RWPE1 (cell line): ENCODE measurements around the gene SESN2.
"Not testable (repeated sequence)": the region's sequence is repeated elsewhere in the genome, so short reads cannot be mapped to it uniquely, and the experiment has no call there.

Experiments
- CTCF ChIA-PET: fragments of 350-600 bp; sonication (Branson Sonifier 250); formaldehyde crosslinking; extraction: SDS; loops from one replicate; lab custom pipeline; 2021; lab: Yijun Ruan, JAX
- POLR2A ChIA-PET: fragments of 400-600 bp; formaldehyde crosslinking; extraction: SDS; loops from one replicate; lab custom pipeline; 2020; ENCODE audit warnings: antibody characterized with exemption; ENCODE audit not compliant: low non-redundant PET; lab: Yijun Ruan, JAX
- DNase-seq: peaks from one replicate; pipeline ENCODE4 v3.0.0; 2012; ENCODE audit warnings: low spot score
- H3K27ac ChIP-seq: fragments of 450-650 bp; 2 replicates; pipeline ENCODE4 v1.5.1; 2017
- TF ChIP-seq, protein P1 (sequence below): fragments of 450-650 bp; conservative IDR thresholded peaks from 2 replicates; pipeline ENCODE4 v1.5.1; 2017; ENCODE audit warnings: low read depth, mild to moderate bottlenecking

SESN2 gene

DNA sequence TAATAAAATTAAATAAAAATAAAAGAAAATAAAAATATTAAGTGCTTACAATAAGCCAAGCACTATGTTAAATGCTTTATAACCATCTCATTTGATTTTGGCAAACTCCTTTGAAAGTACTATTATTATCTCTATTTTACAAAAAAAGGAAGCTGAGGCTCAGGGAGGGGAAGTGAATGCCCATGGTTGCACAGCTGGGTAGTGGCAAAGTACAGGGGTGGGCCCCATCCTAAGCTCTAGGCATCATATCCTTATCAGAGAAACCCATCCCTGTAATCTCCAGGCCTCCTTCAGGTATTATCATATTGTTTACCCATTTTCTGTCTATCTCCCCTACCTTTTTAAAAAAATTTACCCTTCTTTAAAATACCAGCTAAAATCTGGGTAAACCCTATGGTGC, 67.2 kb downstream of the SESN2 start:
- POLR2A ChIA-PET, result interaction anchor here (0.5 kb wide), 2 partner anchors 13 to 17 kb away, joined by 4 to 10 read pairs; no protein-coding TSS in a partner anchor
- CTCF ChIA-PET, result interaction anchor here (0.6 to 1.0 kb wide), 2 partner anchors 78 to 1202 kb away, joined by 3 read pairs; no protein-coding TSS in a partner anchor

DNA sequence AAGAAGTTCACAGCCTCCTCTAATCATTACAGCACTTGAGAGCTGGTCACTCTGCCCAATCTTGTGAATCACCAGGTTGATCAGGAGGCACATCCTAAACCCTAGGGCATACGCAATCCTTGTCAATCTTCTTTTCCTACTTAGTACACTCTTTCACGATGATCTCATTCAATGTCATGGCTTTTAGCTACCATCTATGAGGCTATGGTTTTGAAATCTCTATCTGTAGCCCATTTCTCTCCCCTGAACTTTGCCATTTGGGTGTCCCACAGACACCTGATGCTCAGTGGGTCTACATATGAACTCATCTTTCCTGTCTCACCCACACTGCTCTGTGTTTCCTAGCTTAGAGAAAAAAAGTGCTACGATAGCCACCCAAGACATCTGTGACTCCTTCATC, 67.7 kb downstream of the SESN2 start:
- H3K27ac ChIP-seq, result no peak overlapping the region
- CTCF ChIA-PET, result interaction anchor here (0.6 to 1.0 kb wide), 3 partner anchors 32 to 1202 kb away, joined by 3 read pairs; no protein-coding TSS in a partner anchor
- POLR2A ChIA-PET, result interaction anchor here (0.5 kb wide), 3 partner anchors 14 to 28 kb away, joined by 3 to 10 read pairs (median 4); no protein-coding TSS in a partner anchor
- TF ChIP-seq, protein P1, sequence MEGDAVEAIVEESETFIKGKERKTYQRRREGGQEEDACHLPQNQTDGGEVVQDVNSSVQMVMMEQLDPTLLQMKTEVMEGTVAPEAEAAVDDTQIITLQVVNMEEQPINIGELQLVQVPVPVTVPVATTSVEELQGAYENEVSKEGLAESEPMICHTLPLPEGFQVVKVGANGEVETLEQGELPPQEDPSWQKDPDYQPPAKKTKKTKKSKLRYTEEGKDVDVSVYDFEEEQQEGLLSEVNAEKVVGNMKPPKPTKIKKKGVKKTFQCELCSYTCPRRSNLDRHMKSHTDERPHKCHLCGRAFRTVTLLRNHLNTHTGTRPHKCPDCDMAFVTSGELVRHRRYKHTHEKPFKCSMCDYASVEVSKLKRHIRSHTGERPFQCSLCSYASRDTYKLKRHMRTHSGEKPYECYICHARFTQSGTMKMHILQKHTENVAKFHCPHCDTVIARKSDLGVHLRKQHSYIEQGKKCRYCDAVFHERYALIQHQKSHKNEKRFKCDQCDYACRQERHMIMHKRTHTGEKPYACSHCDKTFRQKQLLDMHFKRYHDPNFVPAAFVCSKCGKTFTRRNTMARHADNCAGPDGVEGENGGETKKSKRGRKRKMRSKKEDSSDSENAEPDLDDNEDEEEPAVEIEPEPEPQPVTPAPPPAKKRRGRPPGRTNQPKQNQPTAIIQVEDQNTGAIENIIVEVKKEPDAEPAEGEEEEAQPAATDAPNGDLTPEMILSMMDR, result no peak
- DNase-seq, result peak; percentile 61

More for the DNA sequence above, 67.2 kb downstream of the SESN2 start:
- H3K27ac ChIP-seq, result no peak overlapping the region
- TF ChIP-seq, protein P1, result no peak
- DNase-seq, result no peak

DNA sequence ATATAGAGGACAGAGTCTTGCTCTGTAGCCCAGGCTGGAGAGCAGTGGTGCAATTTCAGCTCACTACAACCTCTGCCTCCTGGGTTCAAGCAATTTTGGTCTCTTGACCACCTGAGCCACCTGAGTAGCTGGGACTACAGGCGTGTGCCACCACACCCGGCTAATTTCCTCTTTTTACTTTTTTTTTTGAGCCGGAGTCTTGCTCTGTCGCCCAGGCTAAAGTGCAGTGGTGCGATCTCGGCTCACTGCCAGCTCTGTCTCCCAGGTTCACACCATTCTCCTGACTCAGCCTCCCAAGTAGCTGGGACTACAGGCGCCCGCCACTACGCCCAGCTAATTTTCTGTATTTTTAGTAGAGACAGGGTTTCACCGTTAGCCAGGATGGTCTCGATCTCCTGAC, 68.1 kb downstream of the SESN2 start:
- not testable (repeated sequence) for DNase-seq
- POLR2A ChIA-PET, result interaction anchor here (0.5 to 0.7 kb wide), 3 partner anchors 28 to 91 kb away, joined by 3 read pairs; no protein-coding TSS in a partner anchor
- CTCF ChIA-PET, result interaction anchor here (0.6 to 1.0 kb wide), 3 partner anchors 32 to 1203 kb away, joined by 3 read pairs; no protein-coding TSS in a partner anchor
- H3K27ac ChIP-seq, result 0 out of 2 replicates have a peak overlapping the region, but pooled peaks have one; percentile 85

DNA sequence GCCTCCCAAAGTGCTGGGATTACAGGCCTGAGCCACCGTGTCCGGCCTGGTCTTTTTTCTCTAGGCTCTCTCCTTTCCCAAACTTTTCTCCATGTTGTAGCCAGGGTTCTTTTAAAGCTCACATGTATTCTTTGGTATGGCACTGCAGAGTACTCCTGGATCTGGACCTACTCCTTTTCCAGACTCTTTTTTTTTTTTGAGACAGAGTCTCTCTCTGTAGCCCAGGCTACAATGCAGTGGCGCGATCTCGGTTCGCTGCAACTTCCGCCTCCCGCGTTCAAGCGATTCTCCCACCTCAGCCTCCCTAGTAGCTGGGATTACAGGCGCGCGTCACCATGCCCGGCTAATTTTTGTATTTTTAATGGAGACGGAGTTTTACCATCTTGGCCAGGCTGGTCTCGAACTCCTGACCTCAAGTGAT, 68.9 kb downstream of the SESN2 start:
- DNase-seq, result no peak
- H3K27ac ChIP-seq, result peak overlapping the region; percentile 85
- POLR2A ChIA-PET, result interaction anchor here (0.7 to 1.6 kb wide), 5 partner anchors 25 to 79 kb away, joined by 3 to 6 read pairs (median 4); no protein-coding TSS in a partner anchor
- TF ChIP-seq, protein P1, result no peak
- CTCF ChIA-PET, result interaction anchor here (1.2 to 1.6 kb wide), 2 partner anchors 23 to 79 kb away, joined by 3 to 4 read pairs; no protein-coding TSS in a partner anchor

DNA sequence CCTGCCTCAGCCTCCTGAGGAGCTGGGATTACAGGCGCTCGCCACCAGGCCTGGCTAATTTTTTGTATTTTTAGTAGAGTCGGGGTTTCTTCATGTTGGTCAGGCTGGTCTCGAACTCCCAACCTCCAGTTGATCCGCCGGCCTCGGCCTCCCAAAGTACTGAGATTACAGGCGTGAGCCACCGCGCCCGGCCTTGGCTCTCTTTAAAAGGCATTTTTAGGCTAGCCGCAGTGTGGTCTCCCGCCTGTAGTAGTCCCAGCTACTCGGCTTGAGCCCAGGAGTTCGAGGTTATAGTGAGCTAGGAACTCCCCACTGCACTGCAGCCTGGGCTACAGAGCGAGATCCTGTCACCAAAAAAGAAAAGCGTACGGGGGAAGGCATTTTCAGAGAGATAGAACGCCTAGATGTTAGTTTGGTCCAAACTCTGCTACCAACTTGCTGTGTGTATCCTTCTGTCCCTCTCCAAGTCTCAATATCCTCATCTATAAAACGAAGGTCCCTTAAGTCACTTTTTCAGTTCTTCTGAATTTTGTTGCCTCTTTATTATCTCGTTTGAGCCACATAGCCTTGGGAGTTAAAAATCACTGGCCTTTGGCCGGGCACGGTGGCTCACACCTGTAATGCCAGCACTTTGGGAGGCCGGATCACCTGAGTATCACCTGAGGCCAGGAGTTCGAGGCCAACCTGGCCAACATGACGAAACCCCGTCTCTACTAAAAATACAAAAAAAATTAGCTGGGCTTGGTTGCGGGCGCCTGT, 70.3 kb downstream of the SESN2 start:
- ChIA-PET CTCF (interaction anchor here (0.7 to 1.6 kb wide), 2 partner anchors 46 to 81 kb away, joined by 4 read pairs; no protein-coding TSS in a partner anchor), POLR2A (interaction anchor here (0.7 to 1.6 kb wide), 3 partner anchors 24 to 30 kb away, joined by 3 to 5 read pairs (median 3); no protein-coding TSS in a partner anchor)
- no peak for DNase-seq
- TF ChIP-seq, protein P1, result no peak
- peak overlapping the region; percentile 85 for H3K27ac ChIP-seq
